Left lung (tissue), 10 donors: ENCODE results near the gene ARAF. TPM values are rescaled to one million over a fixed set of nuclear protein-coding genes. Genes with fewer than 3 reads are reported as not detected.
A peak's percentile ranks its signal among the peaks of the same experiment; 100 is the strongest.

ENCODE experiments used
- ATAC-seq: fragments of 200-7000 bp; cut with Tn5 transposase; one replicate; pipeline ENCODE4 v1.9.1; 2020; ENCODE audit warnings: moderate library complexity
- DNase-seq, 4 donors: peaks; one replicate each; pipeline ENCODE4 v3.0.0-alpha.2; 2013 to 2020
- H3K27ac ChIP-seq, 2 donors: fragments of 200-600 bp; sonication (generic) in 1 of 2; one replicate each; pipeline versions ENCODE4 v1.5.0 to v1.8.0; 2020 to 2021
- H3K27me3 ChIP-seq, 2 donors: fragments of 200-600 bp; sonication (generic) in 1 of 2; one replicate each; pipeline versions ENCODE4 v1.5.0 to v1.8.0; 2020 to 2021
- H3K36me3 ChIP-seq, 2 donors: fragments of 200-600 bp; sonication (generic) in 1 of 2; one replicate each; pipeline versions ENCODE4 v1.5.0 to v1.8.0; 2020 to 2021
- H3K4me1 ChIP-seq, 2 donors: fragments of 200-600 bp; one replicate each; pipeline ENCODE4 v1.8.0; 2021
- H3K4me3 ChIP-seq, 2 donors: fragments of 200-600 bp; sonication (generic) in 1 of 2; one replicate each; pipeline versions ENCODE4 v1.5.0 to v1.8.0; 2020 to 2021; ENCODE audit warnings: mild to moderate bottlenecking in 1 of 2
- H3K9me3 ChIP-seq, 2 donors: fragments of 200-600 bp; sonication (generic) in 1 of 2; one replicate each; pipeline versions ENCODE4 v1.5.0 to v1.8.0; 2020 to 2021
- CTCF ChIP-seq, 2 donors: fragments of 200-600 bp; sonication (generic) in 1 of 2; IDR thresholded peaks; one replicate each; pipeline versions ENCODE4 v1.5.0 to v1.8.0; 2021; ENCODE audit warnings: antibody characterized with exemption in 2 of 2
- intact Hi-C, 2 donors: fragments of 100-400 bp; cut with DNase I; formaldehyde crosslinking; loops; one replicate each; pipeline versions ENCODE4 v1.11.2 to v1.14.2; 2022
- polyA plus RNA-seq, 6 donors: library from polyadenylated mRNA; unstranded; fragments of 120-200 nt; gene quantifications; one replicate each; pipeline ENCODE4 v1.2.1, GENCODE V29; 2013; ENCODE audit not compliant: insufficient read length in 6 of 6
- total RNA-seq, 2 donors: library from RNA; stranded (reverse); fragmentation: NEBNext Ultra II Directional; extraction: Animal tissue kit (Norgen Biotek cat#: 25700); gene quantifications; one replicate each; pipeline ENCODE4 v1.2.1, GENCODE V29; 2021
- donor health status: DM: no; HTN: yes; CAD: no.
- donor health status: DM: no; HTN: no; CAD: no.

Gene ARAF
- total and polyA plus RNA-seq, 8 donors: 47.5 to 93.1 (median 54.4) TPM

- intact Hi-C loops: no loop called here
- no peak for TF ChIP-seq CTCF (IDR thresholded peaks at IDR 0.05)
- Histone ChIP-seq H3K27ac (no peak overlapping the region), H3K9me3 (no peaks in the 10 kb centered on the region), H3K4me3 (no peak overlapping the region), H3K27me3 (no peaks in the 10 kb centered on the region), H3K4me1 (peaks cover 0 to 5% of the 10 kb centered on the region in 2 donors), H3K36me3 (no peaks in the 10 kb centered on the region)
- DNase-seq (no peak), ATAC-seq (no peak)
Measured at GRCh38 chrX:47515941-47516665, 44.9 kb upstream of the ARAF start.

DNA sequence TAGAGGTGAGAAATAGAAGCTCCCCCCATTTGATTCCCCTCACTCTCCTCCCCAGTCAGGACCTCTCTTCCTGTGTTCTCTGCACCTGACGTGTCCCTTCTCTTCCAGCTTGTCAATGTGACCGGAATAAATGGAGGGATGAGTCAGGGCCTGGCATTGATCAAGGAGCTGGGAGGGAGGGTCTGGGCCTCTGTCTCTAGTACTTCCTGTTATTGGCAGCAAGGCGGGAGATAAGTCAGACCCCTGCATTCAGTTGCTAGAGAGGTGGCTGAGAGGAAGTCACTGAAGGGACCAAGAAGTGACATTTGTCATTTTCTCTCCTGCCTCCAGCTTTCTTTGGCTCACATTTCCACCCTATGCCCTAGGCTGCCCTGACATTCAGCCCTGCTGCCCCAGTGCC is 42.9 kb upstream of the ARAF start:
- Histone ChIP-seq H3K27ac (no peak overlapping the region), H3K27me3 (no peaks in the 10 kb centered on the region), H3K9me3 (no peaks in the 10 kb centered on the region), H3K4me3 (no peak overlapping the region), H3K36me3 (no peaks in the 10 kb centered on the region), H3K4me1 (peaks cover 0 to 5% of the 10 kb centered on the region in 2 donors)
- ATAC-seq (no peak), DNase-seq (no peak)
- no peak for TF ChIP-seq CTCF (IDR thresholded peaks at IDR 0.05)
- intact Hi-C loops: no loop called here

GRCh38 chrX:47523297-47523696 is 37.7 kb upstream of the ARAF start:
- H3K4me3 ChIP-seq: peak overlapping the region; percentile 20 to 37

GRCh38 chrX:47523713-47524166 is 37.3 kb upstream of the ARAF start:
- no peak overlapping the region for H3K27ac ChIP-seq
- ATAC-seq: peak; percentile 10

More at GRCh38 chrX:47523297-47523696, 37.7 kb upstream of the ARAF start:
- Histone ChIP-seq H3K27ac (no peak overlapping the region), H3K36me3 (no peaks in the 10 kb centered on the region), H3K9me3 (no peaks in the 10 kb centered on the region), H3K27me3 (no peaks in the 10 kb centered on the region), H3K4me1 (peaks cover 0 to 4% of the 10 kb centered on the region in 2 donors)
- DNase-seq (peak; percentile 65 to 97 (median 84)), ATAC-seq (peak; percentile 99)
- intact Hi-C loops: loop anchor here in 1 of 2 donors (10.0 kb wide), 1 partner anchor 328 kb away; the partner anchor contains the start of gene UBA1
- TF ChIP-seq CTCF (IDR thresholded peaks at IDR 0.05): peak; percentile 68 to 86

More at GRCh38 chrX:47523713-47524166, 37.3 kb upstream of the ARAF start:
- Histone ChIP-seq H3K36me3 (no peaks in the 10 kb centered on the region), H3K4me1 (peaks cover 0 to 4% of the 10 kb centered on the region in 2 donors), H3K9me3 (no peaks in the 10 kb centered on the region), H3K4me3 (peak overlapping the region; percentile 20 to 37), H3K27me3 (no peaks in the 10 kb centered on the region)
- intact Hi-C loops: loop anchor here in 1 of 2 donors (10.0 kb wide), 1 partner anchor 329 kb away; the partner anchor contains the start of gene UBA1
- no peak for DNase-seq
- no peak for TF ChIP-seq CTCF (IDR thresholded peaks at IDR 0.05)
